ENCODE measurements around the gene SPR. TPM values are rescaled to one million over a fixed set of nuclear protein-coding genes. Genes with fewer than 3 reads are reported as not detected.

Gene SPR
- total and polyA plus RNA-seq, 2 of the 13 experiments (the other 11 are each of a cell fraction or from before 2014, with no cell fraction given) = 34.0 to 96.0 TPM

GRCh38 chr2:72886505-72887031 is 640 bp upstream of the SPR start (continued):
- TF ChIP-seq NFAT5 (CRISPR knock-in tag; IDR thresholded peaks at IDR 0.05) = no peak
- TF ChIP-seq NCOA5 (CRISPR knock-in tag; IDR thresholded peaks at IDR 0.05) = no peak
- no peak for TF ChIP-seq MEF2D (CRISPR knock-in tag; IDR thresholded peaks at IDR 0.05)

GRCh38 chr2:72887740-72888437 is 681 bp downstream of the SPR start:
- FAIRE-seq = peak; percentile 70
- H3K4me2 ChIP-seq (ENCODE audit: low read depth, low read length) = peak overlapping the region; percentile 97
- in situ Hi-C loops (cut with HindIII; ENCODE audit: extremely low pct_ligation_motif_present, low pct_unique_long_range_greater_than_20kb) = no loop called here
- TF ChIP-seq ZBTB34 (CRISPR knock-in tag; IDR thresholded peaks at IDR 0.05) (peak; percentile 69; the same call in 1 of the 2 replicates), SMC3 (IDR thresholded peaks at IDR 0.05; ENCODE audit: low read length) (peak; percentile 69), ZBTB4 (CRISPR knock-in tag; IDR thresholded peaks at IDR 0.05; ENCODE audit: borderline replicate concordance) (0 out of 2 replicates have a peak, but pooled peaks have one; percentile 36), THAP8 (CRISPR knock-in tag; IDR thresholded peaks at IDR 0.05; ENCODE audit: borderline replicate concordance) (0 out of 2 replicates have a peak, but pooled peaks have one; percentile 57), NR2C2 (CRISPR knock-in tag; IDR thresholded peaks at IDR 0.05; ENCODE audit: borderline replicate concordance) (0 out of 2 replicates have a peak, but pooled peaks have one; percentile 33), MBD4 (IDR thresholded peaks at IDR 0.05; ENCODE audit: borderline replicate concordance, low read length) (no peak)

More at GRCh38 chr2:72887740-72888437, 681 bp downstream of the SPR start:
- Histone ChIP-seq H3K27me3 (ENCODE audit: control insufficient read depth in 1 of 2, insufficient read depth in 2 of 2, low read length in 2 of 2) (no peaks in the 10 kb centered on the region; a peak in 1 of 5 replicates), H3K36me3 (replicated peaks in 1 of 2; ENCODE audit: control insufficient read depth in 1 of 2, insufficient read depth in 2 of 2, low read length in 2 of 2) (peaks cover 9 to 20% of the 10 kb centered on the region in 2 experiments), H4K20me1 (ENCODE audit: insufficient read depth, low read length) (peaks cover 17% of the 10 kb centered on the region), H3K9me3 (ENCODE audit: low read length) (no peaks in the 10 kb centered on the region), H3K27ac (ENCODE audit: extremely low read length, insufficient read depth, low read length) (peak overlapping the region; percentile 69), H2AFZ (ENCODE audit: low read length) (peak overlapping the region; percentile 42), H3K9ac (ENCODE audit: insufficient read depth, low read depth, low read length) (peak overlapping the region; percentile 72), H3K4me1 (ENCODE audit: insufficient read depth, low read length) (peaks cover 37% of the 10 kb centered on the region), H3K4me3 (replicated peaks in 1 of 3; ENCODE audit: insufficient read depth in 1 of 3, low read depth in 2 of 3, low read length in 3 of 3) (peak overlapping the region; percentile 66 to 79 (median 70)), H3K79me2 (ENCODE audit: insufficient read depth, low read length) (peaks cover 4% of the 10 kb centered on the region)
- WGBS (ENCODE audit: low lambda C conversion rate) = 4% methylated on average over 18 of the region's 21 CpGs
- DNase-seq (ENCODE audit: low spot score) = peak; percentile 89
- peak; percentile 68 for ATAC-seq
- intact Hi-C loops (cut with micrococcal nuclease; ENCODE audit: unreplicated experiment) = loop anchor here (1.0 kb wide), 2 partner anchors 29 to 117 kb away; partner anchors contain the start of gene EMX1
- POLR2A ChIA-PET = interaction anchor here (0.7 to 2.2 kb wide), 6 partner anchors 8 to 325 kb away, joined by 3 to 13 read pairs (median 3); partner anchors contain the start of genes EMX1 and SFXN5
- BruUV-seq (replicated peaks) = TSS peak; percentile 56
- CTCF ChIA-PET (ENCODE audit: low intra/inter-chr PET ratio, low total read pairs) = interaction anchor here (1.1 to 3.3 kb wide), 4 partner anchors 25 to 289 kb away, joined by 3 to 14 read pairs (median 8); partner anchors contain the start of gene EMX1
